B cell (primary cell): ENCODE data around the gene SMIM35.

Experiments
- EZH2 ChIP-seq: IDR thresholded peaks from 2 replicates; pipeline ENCODE4 v1.6.1; 2012; ENCODE audit warnings: borderline replicate concordance, low read depth, mild to moderate bottlenecking, moderate library complexity, low read length; ENCODE audit not compliant: insufficient read depth, poor library complexity, severe bottlenecking
- TF ChIP-seq, protein P1 (sequence below): fragments of 200-600 bp; IDR thresholded peaks from one replicate; pipeline ENCODE4 v1.8.0; 2022; ENCODE audit warnings: antibody characterized with exemption, mild to moderate bottlenecking

DNA sequence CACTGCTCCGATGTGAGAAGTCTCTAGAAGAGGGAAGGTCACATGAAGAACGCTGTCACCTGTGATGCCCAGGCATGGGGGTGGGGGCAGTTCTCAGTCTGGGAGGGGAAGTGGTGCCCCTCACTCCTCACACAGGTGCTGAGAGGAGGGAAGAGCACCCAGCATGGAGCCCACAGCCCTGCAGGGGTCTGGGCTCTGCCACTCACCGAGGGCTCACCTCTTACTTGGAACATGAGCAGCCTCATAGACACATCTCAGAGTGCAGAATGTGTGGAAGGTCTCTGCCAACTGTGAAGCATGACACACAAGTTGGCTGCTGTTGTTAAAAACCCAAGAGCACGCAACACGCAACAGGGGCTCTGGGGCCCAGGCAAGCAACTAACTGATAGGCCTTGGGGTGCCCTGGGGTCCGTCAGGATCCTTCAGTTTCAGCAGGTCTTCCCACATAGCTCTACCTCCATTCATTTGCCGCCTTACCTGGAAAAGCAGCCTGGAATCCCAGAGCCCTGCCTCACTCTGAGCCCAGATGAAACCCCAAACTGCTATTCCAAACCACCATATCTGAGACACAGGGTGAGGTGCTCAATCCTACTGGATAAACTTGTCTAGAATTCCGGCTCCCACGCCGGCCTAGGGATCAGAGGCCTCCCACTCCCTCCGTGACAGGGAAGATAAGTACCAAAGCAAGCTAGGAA, 27.4 kb downstream of the SMIM35 start:
- TF ChIP-seq, protein P1, sequence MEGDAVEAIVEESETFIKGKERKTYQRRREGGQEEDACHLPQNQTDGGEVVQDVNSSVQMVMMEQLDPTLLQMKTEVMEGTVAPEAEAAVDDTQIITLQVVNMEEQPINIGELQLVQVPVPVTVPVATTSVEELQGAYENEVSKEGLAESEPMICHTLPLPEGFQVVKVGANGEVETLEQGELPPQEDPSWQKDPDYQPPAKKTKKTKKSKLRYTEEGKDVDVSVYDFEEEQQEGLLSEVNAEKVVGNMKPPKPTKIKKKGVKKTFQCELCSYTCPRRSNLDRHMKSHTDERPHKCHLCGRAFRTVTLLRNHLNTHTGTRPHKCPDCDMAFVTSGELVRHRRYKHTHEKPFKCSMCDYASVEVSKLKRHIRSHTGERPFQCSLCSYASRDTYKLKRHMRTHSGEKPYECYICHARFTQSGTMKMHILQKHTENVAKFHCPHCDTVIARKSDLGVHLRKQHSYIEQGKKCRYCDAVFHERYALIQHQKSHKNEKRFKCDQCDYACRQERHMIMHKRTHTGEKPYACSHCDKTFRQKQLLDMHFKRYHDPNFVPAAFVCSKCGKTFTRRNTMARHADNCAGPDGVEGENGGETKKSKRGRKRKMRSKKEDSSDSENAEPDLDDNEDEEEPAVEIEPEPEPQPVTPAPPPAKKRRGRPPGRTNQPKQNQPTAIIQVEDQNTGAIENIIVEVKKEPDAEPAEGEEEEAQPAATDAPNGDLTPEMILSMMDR: no peak
- TF ChIP-seq EZH2: no peak
